HL-60 (cell line): ENCODE measurements around the gene PNCK.
A peak's percentile ranks its signal among the peaks of the same experiment; 100 is the strongest.

Source experiments
- DNase-seq, 2 experiments: peaks; one replicate each; pipeline ENCODE4 v3.0.0-alpha.2; 2010 to 2020; ENCODE audit warnings: low read depth in 1 of 2, low spot score in 1 of 2
- H3K27ac ChIP-seq: fragments of 250-450 bp; sonication (Bioruptor Pico); replicated peaks from 2 replicates; pipeline ENCODE4 v1.5.1; 2020; ENCODE audit warnings: mild to moderate bottlenecking, moderate library complexity
- H3K27me3 ChIP-seq: fragments of 250-450 bp; sonication (Bioruptor Pico); 2 replicates; pipeline ENCODE4 v1.5.1; 2021; ENCODE audit warnings: mild to moderate bottlenecking, moderate library complexity; ENCODE audit not compliant: insufficient read depth, poor library complexity, severe bottlenecking
- H3K4me3 ChIP-seq: replicated peaks from 2 replicates; pipeline ENCODE4 v1.5.1; 2011; ENCODE audit warnings: mild to moderate bottlenecking, control low read depth, low read length; ENCODE audit not compliant: insufficient read depth
- GABPA ChIP-seq: IDR thresholded peaks from 2 replicates; pipeline ENCODE4 v1.6.1; 2012; ENCODE audit warnings: low read depth
- POLR2AphosphoS5 ChIP-seq: IDR thresholded peaks from 2 replicates; pipeline ENCODE4 v1.6.1; 2012; ENCODE audit warnings: low read depth
- SPI1 ChIP-seq: IDR thresholded peaks from 2 replicates; pipeline ENCODE4 v1.6.1; 2012; ENCODE audit warnings: low read depth, mild to moderate bottlenecking, borderline replicate concordance
- TF ChIP-seq, protein P1 (sequence below): IDR thresholded peaks from 2 replicates; pipeline ENCODE4 v1.6.1; 2012; ENCODE audit warnings: low read depth; ENCODE audit not compliant: insufficient replicate concordance
- TF ChIP-seq, protein P2 (sequence below): IDR thresholded peaks from one replicate; pipeline ENCODE4 v1.5.1; 2011; ENCODE audit warnings: low read length, control low read depth, inconsistent platforms; ENCODE audit not compliant: insufficient read depth

PNCK gene

DNA sequence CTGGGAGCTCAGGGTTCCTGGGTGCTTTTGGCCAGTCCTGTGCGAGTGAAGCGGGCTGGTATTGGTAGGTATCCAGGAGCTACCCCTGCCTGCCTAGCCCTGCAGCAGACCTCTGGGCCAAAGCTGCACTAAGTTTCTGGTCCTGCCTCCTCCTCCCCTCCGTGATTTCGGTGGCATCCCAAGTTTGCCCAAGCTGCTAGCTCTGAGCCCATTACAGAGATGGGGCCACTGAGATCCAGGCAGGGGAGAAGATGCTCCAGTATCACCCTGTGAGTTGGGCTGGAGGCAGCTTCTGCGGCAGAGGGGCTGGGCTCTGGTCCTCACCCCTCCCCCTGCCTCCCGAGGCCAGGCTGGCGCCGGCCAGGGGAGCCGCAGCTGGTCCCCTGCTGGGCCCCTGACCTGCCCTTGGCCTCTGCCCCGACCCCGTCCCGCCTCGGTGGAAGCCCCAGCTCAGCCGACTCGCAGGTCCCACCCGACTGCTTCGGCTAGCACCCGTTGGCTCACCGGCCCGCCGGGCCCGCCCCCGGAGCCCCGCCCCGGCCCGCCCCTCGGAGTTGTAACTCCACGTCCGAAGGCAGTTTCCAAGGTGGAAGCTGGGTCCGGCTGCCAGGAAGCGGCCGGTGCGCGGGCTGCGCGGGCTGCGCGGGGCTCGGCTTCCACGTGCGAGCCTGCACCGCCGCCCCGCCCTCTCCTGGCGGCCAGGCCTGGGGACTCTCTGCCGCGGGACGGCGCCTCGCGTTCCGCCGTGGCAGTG, 26.8 kb downstream of the PNCK start, which contains the start of gene DUSP9:
TSS of gene DUSP9 (plus strand) at position 584 of the 754 bp plus-strand sequence. CDS start 751 bp downstream, outside the sequence.
- peak in 1 of 2 experiments; percentile 41 for DNase-seq
- peaks cover 37% of the 10 kb centered on the region for H3K27me3 ChIP-seq
- H3K4me3 ChIP-seq, result no peak within 1 kb of the TSS
- no peak for TF ChIP-seq POLR2AphosphoS5
- TF ChIP-seq, protein P1, sequence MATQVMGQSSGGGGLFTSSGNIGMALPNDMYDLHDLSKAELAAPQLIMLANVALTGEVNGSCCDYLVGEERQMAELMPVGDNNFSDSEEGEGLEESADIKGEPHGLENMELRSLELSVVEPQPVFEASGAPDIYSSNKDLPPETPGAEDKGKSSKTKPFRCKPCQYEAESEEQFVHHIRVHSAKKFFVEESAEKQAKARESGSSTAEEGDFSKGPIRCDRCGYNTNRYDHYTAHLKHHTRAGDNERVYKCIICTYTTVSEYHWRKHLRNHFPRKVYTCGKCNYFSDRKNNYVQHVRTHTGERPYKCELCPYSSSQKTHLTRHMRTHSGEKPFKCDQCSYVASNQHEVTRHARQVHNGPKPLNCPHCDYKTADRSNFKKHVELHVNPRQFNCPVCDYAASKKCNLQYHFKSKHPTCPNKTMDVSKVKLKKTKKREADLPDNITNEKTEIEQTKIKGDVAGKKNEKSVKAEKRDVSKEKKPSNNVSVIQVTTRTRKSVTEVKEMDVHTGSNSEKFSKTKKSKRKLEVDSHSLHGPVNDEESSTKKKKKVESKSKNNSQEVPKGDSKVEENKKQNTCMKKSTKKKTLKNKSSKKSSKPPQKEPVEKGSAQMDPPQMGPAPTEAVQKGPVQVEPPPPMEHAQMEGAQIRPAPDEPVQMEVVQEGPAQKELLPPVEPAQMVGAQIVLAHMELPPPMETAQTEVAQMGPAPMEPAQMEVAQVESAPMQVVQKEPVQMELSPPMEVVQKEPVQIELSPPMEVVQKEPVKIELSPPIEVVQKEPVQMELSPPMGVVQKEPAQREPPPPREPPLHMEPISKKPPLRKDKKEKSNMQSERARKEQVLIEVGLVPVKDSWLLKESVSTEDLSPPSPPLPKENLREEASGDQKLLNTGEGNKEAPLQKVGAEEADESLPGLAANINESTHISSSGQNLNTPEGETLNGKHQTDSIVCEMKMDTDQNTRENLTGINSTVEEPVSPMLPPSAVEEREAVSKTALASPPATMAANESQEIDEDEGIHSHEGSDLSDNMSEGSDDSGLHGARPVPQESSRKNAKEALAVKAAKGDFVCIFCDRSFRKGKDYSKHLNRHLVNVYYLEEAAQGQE, result no peak
- TF ChIP-seq SPI1, result no peak
- no peak for TF ChIP-seq GABPA
- H3K27ac ChIP-seq, result no peak within 1 kb of the TSS

- Histone ChIP-seq H3K27ac (no peak overlapping the region), H3K27me3 (peaks cover 43% of the 10 kb centered on the region), H3K4me3 (no peak overlapping the region)
- TF ChIP-seq, protein P2, sequence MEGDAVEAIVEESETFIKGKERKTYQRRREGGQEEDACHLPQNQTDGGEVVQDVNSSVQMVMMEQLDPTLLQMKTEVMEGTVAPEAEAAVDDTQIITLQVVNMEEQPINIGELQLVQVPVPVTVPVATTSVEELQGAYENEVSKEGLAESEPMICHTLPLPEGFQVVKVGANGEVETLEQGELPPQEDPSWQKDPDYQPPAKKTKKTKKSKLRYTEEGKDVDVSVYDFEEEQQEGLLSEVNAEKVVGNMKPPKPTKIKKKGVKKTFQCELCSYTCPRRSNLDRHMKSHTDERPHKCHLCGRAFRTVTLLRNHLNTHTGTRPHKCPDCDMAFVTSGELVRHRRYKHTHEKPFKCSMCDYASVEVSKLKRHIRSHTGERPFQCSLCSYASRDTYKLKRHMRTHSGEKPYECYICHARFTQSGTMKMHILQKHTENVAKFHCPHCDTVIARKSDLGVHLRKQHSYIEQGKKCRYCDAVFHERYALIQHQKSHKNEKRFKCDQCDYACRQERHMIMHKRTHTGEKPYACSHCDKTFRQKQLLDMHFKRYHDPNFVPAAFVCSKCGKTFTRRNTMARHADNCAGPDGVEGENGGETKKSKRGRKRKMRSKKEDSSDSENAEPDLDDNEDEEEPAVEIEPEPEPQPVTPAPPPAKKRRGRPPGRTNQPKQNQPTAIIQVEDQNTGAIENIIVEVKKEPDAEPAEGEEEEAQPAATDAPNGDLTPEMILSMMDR, result no peak
- TF ChIP-seq, protein P1, result no peak
- TF ChIP-seq GABPA (no peak), SPI1 (no peak), POLR2AphosphoS5 (no peak)
- DNase-seq, result no peak
Measured at GRCh38 chrX:153645921-153646488, 27.6 kb downstream of the PNCK start.

GRCh38 chrX:153645151-153645550, 28.5 kb downstream of the PNCK start:
- peaks cover 50% of the 10 kb centered on the region for H3K27me3 ChIP-seq
- no peak overlapping the region for H3K27ac ChIP-seq
- no peak for DNase-seq
- TF ChIP-seq, protein P1, result no peak
- H3K4me3 ChIP-seq, result no peak overlapping the region

DNA sequence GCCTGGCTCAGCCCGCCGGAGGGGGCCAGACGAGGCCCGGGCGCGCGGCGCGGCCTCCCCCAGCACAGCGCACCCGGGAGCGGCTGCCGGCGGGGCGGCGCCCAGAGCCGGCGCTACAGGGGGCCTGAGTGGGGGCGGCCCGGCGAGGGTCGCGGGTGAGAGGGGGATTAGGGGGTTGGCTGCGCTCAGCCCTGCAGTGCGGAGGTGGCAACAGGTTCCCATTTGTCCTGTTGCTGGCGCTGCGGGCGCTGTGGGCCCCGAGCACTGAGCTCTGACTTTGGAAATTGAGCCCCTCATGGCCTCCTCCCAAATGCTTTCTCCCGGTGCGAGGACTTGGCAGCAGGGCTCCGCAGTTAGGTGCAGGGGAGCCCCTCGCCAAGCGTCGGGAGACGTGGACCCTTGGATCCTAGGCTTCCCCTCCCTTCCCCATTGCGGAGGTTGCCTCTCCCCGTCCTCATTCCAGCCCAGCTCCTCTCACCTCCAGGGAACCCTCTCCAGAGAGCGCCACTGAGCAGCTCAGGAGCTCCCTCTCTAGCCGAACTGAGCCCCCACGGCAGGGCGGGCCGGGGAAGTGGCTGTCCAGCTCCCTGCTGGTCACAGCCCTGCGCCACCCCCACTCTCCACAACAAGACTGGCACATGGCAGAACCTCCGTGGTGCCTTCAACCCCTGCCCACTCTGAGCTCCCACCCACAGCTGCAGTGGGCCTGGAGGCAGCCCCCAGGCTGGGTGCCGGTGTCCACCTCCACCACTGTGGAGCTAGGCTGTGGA, 29.1 kb downstream of the PNCK start:
- Histone ChIP-seq H3K27ac (no peak overlapping the region), H3K27me3 (peaks cover 50% of the 10 kb centered on the region), H3K4me3 (no peak overlapping the region)
- DNase-seq, result no peak
- TF ChIP-seq, protein P1, result no peak
- TF ChIP-seq POLR2AphosphoS5 (no peak), GABPA (no peak), SPI1 (no peak)
- TF ChIP-seq, protein P2, result no peak
